Hepatocyte (in vitro differentiated cells): ENCODE measurements around the gene POLR2I. TPM values are rescaled to one million over a fixed set of nuclear protein-coding genes. Genes with fewer than 3 reads are reported as not detected.

Source experiments
- DNase-seq: peaks from one replicate; pipeline ENCODE4 v3.0.0-alpha.2; 2016; ENCODE audit warnings: low spot score
- H2AFZ ChIP-seq: fragments of 200-600 bp; sonication (generic); 2 replicates; pipeline ENCODE4 v1.6.0; 2016; ENCODE audit warnings: antibody characterized with exemption, mild to moderate bottlenecking
- H3K27ac ChIP-seq: fragments of 200-600 bp; sonication (generic); 2 replicates; pipeline ENCODE4 v1.5.1; 2016; ENCODE audit warnings: mild to moderate bottlenecking
- H3K27me3 ChIP-seq: fragments of 200-600 bp; sonication (generic); 2 replicates; pipeline ENCODE4 v1.6.1; 2016
- H3K36me3 ChIP-seq: fragments of 200-600 bp; sonication (generic); replicated peaks from 2 replicates; pipeline ENCODE4 v1.5.1; 2016; ENCODE audit warnings: low read depth; ENCODE audit not compliant: insufficient read depth
- H3K4me1 ChIP-seq: fragments of 200-600 bp; sonication (generic); 2 replicates; pipeline ENCODE4 v1.5.1; 2016; ENCODE audit warnings: mild to moderate bottlenecking, moderate library complexity; ENCODE audit not compliant: insufficient read depth
- H3K4me2 ChIP-seq: fragments of 200-600 bp; sonication (generic); 2 replicates; pipeline ENCODE4 v1.6.0; 2016
- H3K4me3 ChIP-seq: fragments of 200-600 bp; sonication (generic); 2 replicates; pipeline ENCODE4 v1.5.1; 2016; ENCODE audit warnings: mild to moderate bottlenecking
- H3K79me2 ChIP-seq: fragments of 200-600 bp; sonication (generic); 2 replicates; pipeline ENCODE4 v1.6.0; 2017; ENCODE audit warnings: mild to moderate bottlenecking
- H3K9me2 ChIP-seq: fragments of 200-600 bp; sonication (generic); replicated peaks from 2 replicates; pipeline ENCODE4 v1.6.0; 2017; ENCODE audit warnings: mild to moderate bottlenecking; ENCODE audit not compliant: insufficient read depth
- H3K9me3 ChIP-seq: fragments of 200-600 bp; sonication (generic); 2 replicates; pipeline ENCODE4 v1.5.1; 2016; ENCODE audit warnings: low read depth, mild to moderate bottlenecking
- H4K20me1 ChIP-seq: fragments of 200-600 bp; sonication (generic); 2 replicates; pipeline ENCODE4 v1.6.0; 2016; ENCODE audit warnings: mild to moderate bottlenecking; ENCODE audit not compliant: insufficient read depth, poor library complexity, severe bottlenecking
- EZH2 ChIP-seq: fragments of 200-600 bp; sonication (generic); IDR thresholded peaks from 2 replicates; pipeline ENCODE4 v1.6.1; 2016; ENCODE audit warnings: antibody characterized with exemption, mild to moderate bottlenecking, borderline replicate concordance
- EZH2phosphoT487 ChIP-seq: fragments of 200-600 bp; sonication (generic); IDR thresholded peaks from one replicate; pipeline ENCODE4 v1.6.1; 2018; ENCODE audit warnings: antibody characterized with exemption, mild to moderate bottlenecking, low read depth, moderate library complexity; ENCODE audit not compliant: unreplicated experiment, severe bottlenecking
- WGBS: methylation state at CpG from one replicate; pipeline ENCODE4 v1.1.6; 2016; ENCODE audit warnings: low lambda C conversion rate; ENCODE audit errors: missing lambda C conversion rate; 5-methylcytosine and 5-hydroxymethylcytosine counted together
- polyA plus RNA-seq: library from polyadenylated mRNA; unstranded; fragments of >200 nt; fragmentation: Nextera tagmentation; extraction: Ambion mirVana; gene quantifications from 2 replicates; pipeline ENCODE4 v1.2.1, GENCODE V29; 2016
- total RNA-seq: library from RNA; depleted of rRNA; stranded (reverse); fragments of >200 nt; gene quantifications from 2 replicates; pipeline ENCODE4 v1.2.3, GENCODE V29; 2014
- TF ChIP-seq, protein P1 (sequence below): fragments of 200-600 bp; sonication (generic); IDR thresholded peaks from 2 replicates; pipeline ENCODE4 v1.5.1; 2016; ENCODE audit warnings: antibody characterized with exemption, mild to moderate bottlenecking; ENCODE audit not compliant: poor library complexity

Gene POLR2I
- total and polyA plus RNA-seq, 2 experiments from 2014 or later, result 19.3 to 115 TPM

DNA sequence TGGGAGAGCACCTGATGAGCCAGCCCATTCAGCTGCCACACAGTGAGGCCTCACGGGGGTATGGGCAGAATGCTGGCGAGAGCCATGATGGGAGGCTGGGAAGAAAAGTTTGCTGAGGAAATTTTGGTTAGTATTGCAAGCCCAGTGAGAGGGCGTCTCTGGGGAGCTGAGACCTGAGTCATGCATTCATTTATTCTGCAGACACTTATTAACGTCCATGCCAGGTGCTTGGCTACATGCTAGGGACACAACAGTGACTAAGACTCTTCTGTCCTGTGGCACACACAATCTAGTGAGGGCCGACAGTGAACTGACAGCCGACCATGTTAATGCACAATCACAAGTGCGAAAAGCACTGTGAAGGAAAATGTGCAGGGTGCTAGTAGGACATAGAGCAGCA is 32.8 kb downstream of the POLR2I start:
- TF ChIP-seq, protein P1, sequence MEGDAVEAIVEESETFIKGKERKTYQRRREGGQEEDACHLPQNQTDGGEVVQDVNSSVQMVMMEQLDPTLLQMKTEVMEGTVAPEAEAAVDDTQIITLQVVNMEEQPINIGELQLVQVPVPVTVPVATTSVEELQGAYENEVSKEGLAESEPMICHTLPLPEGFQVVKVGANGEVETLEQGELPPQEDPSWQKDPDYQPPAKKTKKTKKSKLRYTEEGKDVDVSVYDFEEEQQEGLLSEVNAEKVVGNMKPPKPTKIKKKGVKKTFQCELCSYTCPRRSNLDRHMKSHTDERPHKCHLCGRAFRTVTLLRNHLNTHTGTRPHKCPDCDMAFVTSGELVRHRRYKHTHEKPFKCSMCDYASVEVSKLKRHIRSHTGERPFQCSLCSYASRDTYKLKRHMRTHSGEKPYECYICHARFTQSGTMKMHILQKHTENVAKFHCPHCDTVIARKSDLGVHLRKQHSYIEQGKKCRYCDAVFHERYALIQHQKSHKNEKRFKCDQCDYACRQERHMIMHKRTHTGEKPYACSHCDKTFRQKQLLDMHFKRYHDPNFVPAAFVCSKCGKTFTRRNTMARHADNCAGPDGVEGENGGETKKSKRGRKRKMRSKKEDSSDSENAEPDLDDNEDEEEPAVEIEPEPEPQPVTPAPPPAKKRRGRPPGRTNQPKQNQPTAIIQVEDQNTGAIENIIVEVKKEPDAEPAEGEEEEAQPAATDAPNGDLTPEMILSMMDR, result no peak
- TF ChIP-seq EZH2 (no peak), EZH2phosphoT487 (no peak)
- H3K4me2 ChIP-seq, result no peak overlapping the region

DNA sequence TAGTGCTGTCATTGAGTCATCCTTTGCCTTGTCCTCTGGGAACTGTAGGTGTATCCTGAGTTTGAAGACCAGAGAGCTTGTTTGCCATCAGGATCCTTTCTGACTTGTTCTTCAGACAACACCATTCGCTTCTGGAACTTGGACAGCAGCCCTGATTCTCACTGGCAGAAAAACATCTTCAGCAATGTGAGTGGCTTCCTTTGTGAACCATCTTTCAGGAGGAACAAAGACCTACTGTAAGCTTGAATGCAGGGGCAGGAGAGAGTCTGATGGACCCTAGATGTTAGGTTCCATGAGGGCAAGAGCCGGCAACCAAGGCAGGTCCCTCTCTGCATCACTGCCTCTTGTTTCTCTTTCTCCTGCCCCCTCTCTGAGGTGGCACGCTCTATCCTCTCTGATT is 33.3 kb downstream of the POLR2I start:
- TF ChIP-seq EZH2phosphoT487, result no peak
- TF ChIP-seq EZH2, result no peak
- TF ChIP-seq, protein P1, result no peak
- 99% methylated on average over 3 of the region's 3 CpGs for WGBS

More for the DNA sequence above, 32.8 kb downstream of the POLR2I start:
- Histone ChIP-seq H3K27me3 (no peaks in the 10 kb centered on the region), H3K36me3 (no peaks in the 10 kb centered on the region), H3K9me3 (no peaks in the 10 kb centered on the region), H3K4me1 (no peaks in the 10 kb centered on the region), H3K79me2 (no peaks in the 10 kb centered on the region), H3K4me3 (no peak overlapping the region), H2AFZ (no peak overlapping the region), H3K9me2 (no peaks in the 10 kb centered on the region), H4K20me1 (no peaks in the 10 kb centered on the region), H3K27ac (no peak overlapping the region)
- no peak for DNase-seq
- WGBS, result 95% methylated on average over 7 of the region's 7 CpGs

DNA sequence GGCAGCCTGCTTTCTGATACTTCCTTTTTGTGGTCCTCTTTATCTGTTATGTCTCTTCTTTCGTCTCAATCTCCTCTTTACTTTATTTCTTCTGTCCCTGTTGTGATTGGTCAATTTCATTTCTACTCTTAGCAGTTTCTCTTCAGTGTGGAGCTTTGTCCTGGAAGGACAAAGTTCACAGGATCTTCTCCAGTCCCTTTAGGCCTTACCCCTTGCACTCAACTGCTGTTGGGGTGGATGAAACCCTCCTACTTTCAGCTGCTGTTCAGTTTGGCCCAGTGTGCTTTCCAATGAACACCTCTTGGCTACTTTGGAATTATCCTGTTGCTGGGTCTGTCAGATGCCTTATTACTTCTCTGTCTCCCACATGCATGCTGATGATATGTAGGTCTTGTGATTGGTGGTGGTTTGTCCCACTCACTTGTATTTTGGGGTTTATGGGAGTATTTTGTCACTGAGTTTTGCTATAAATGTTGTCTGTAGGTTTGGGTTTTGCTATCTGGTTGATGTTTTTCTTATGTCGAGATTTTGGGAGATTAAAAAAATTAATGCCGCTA is 35.2 kb downstream of the POLR2I start:
- no peak overlapping the region for H2AFZ ChIP-seq

More for the DNA sequence above, 33.3 kb downstream of the POLR2I start:
- Histone ChIP-seq H3K27ac (no peak overlapping the region), H3K36me3 (no peaks in the 10 kb centered on the region), H3K9me3 (no peaks in the 10 kb centered on the region), H3K4me1 (no peaks in the 10 kb centered on the region), H3K9me2 (no peaks in the 10 kb centered on the region), H3K27me3 (no peaks in the 10 kb centered on the region), H3K4me3 (no peak overlapping the region), H3K79me2 (no peaks in the 10 kb centered on the region), H2AFZ (no peak overlapping the region), H4K20me1 (no peaks in the 10 kb centered on the region), H3K4me2 (no peak overlapping the region)
- no peak for DNase-seq

More for the DNA sequence above, 35.2 kb downstream of the POLR2I start:
- no peak for DNase-seq
- Histone ChIP-seq H3K4me3 (no peak overlapping the region), H4K20me1 (no peaks in the 10 kb centered on the region), H3K9me2 (no peaks in the 10 kb centered on the region), H3K4me2 (no peak overlapping the region), H3K9me3 (no peaks in the 10 kb centered on the region), H3K27me3 (no peaks in the 10 kb centered on the region), H3K36me3 (no peaks in the 10 kb centered on the region), H3K4me1 (no peaks in the 10 kb centered on the region), H3K27ac (no peak overlapping the region), H3K79me2 (no peaks in the 10 kb centered on the region)
- WGBS, result 98% methylated on average over 3 of the region's 3 CpGs
- TF ChIP-seq EZH2phosphoT487 (no peak), EZH2 (no peak)
- TF ChIP-seq, protein P1, result no peak
